ENCODE results near the gene MINDY3. TPM values are rescaled to one million over a fixed set of nuclear protein-coding genes. Genes with fewer than 3 reads are reported as not detected.

The MINDY3 gene
- total and polyA plus RNA-seq, 2 donors (not counting 1 experiment from before 2014, with no cell fraction given): 11.6 to 29.3 TPM

GRCh38 chr10:15735763-15736162 is 124.5 kb downstream of the MINDY3 start:
- Histone ChIP-seq H3K79me2 (ENCODE audit: control insufficient read depth, insufficient read depth, low read length) (no peaks in the 10 kb centered on the region), H3K4me1 (ENCODE audit: control insufficient read depth in 2 of 2, insufficient read depth in 2 of 2, low read length in 2 of 2) (no peaks in the 10 kb centered on the region), H3K27ac (ENCODE audit: low read length in 2 of 2) (no peak overlapping the region), H3K4me2 (replicated peaks; ENCODE audit: low read depth, low read length, poor library complexity, severe bottlenecking) (no peak overlapping the region), H3K9me3 (ENCODE audit: control extremely low read depth in 1 of 3, control insufficient read depth in 2 of 3, insufficient read depth in 1 of 3, low read length in 2 of 3) (peaks cover 0 to 1% (median 0%) of the 10 kb centered on the region in 3 donors), H2AFZ (ENCODE audit: insufficient read depth, low read depth, low read length, poor library complexity, severe bottlenecking) (no peak overlapping the region), H4K20me1 (ENCODE audit: control insufficient read depth, insufficient read depth, low read length, poor library complexity, severe bottlenecking) (no peaks in the 10 kb centered on the region), H3K36me3 (replicated peaks in 1 of 2; ENCODE audit: control extremely low read depth in 1 of 2, control insufficient read depth in 1 of 2, extremely low read depth in 1 of 2, insufficient read depth in 2 of 2, low read length in 1 of 2) (no peaks in the 10 kb centered on the region), H3K27me3 (replicated peaks in 1 of 4; ENCODE audit: control extremely low read depth in 1 of 4, control insufficient read depth in 3 of 4, insufficient read depth in 4 of 4, low read length in 3 of 4) (peaks cover 0 to 4% (median 0%) of the 10 kb centered on the region in 4 experiments), H3K4me3 (ENCODE audit: control extremely low read depth in 1 of 5, extremely low read depth in 1 of 5, insufficient read depth in 1 of 5, low read depth in 2 of 5, low read length in 4 of 5) (no peak overlapping the region), H3K9ac (ENCODE audit: low read length) (no peak overlapping the region)
- WGBS (ENCODE audit: insufficient coverage): 41% methylated on average over 2 of the region's 4 CpGs
- Mint-ChIP-seq H3K27me3 (peaks cover 4% of the 10 kb centered on the region), H3K9me3 (ENCODE audit: insufficient read depth) (peaks cover 5% of the 10 kb centered on the region), H3K4me1 (no peaks in the 10 kb centered on the region), H3K27ac (no peak overlapping the region), H3K4me3 (no peak overlapping the region)
- ChIA-PET POLR2A (no interaction called here), CTCF (no interaction called here)
- ATAC-seq (ENCODE audit: low read depth) (no peak), DNase-seq (no peak)
- intact Hi-C loops (cut with micrococcal nuclease): no loop called here
- TF ChIP-seq CTCF (IDR thresholded peaks at IDR 0.05) (no peak), EZH2 (IDR thresholded peaks at IDR 0.05; ENCODE audit: borderline replicate concordance, insufficient read depth, low read depth, low read length, poor library complexity, severe bottlenecking) (no peak)

- Mint-ChIP-seq H3K27me3 (peaks cover 4% of the 10 kb centered on the region), H3K9me3 (ENCODE audit: insufficient read depth) (peaks cover 9% of the 10 kb centered on the region), H3K4me1 (no peaks in the 10 kb centered on the region), H3K4me3 (no peak overlapping the region), H3K27ac (no peak overlapping the region)
- POLR2A ChIA-PET: no interaction called here
- Histone ChIP-seq H2AFZ (ENCODE audit: insufficient read depth, low read depth, low read length, poor library complexity, severe bottlenecking) (no peak overlapping the region), H3K79me2 (ENCODE audit: control insufficient read depth, insufficient read depth, low read length) (no peaks in the 10 kb centered on the region), H3K4me1 (ENCODE audit: control insufficient read depth in 2 of 2, insufficient read depth in 2 of 2, low read length in 2 of 2) (no peaks in the 10 kb centered on the region), H3K27me3 (replicated peaks in 1 of 4; ENCODE audit: control extremely low read depth in 1 of 4, control insufficient read depth in 3 of 4, insufficient read depth in 4 of 4, low read length in 3 of 4) (no peaks in the 10 kb centered on the region), H4K20me1 (ENCODE audit: control insufficient read depth, insufficient read depth, low read length, poor library complexity, severe bottlenecking) (no peaks in the 10 kb centered on the region), H3K9me3 (ENCODE audit: control extremely low read depth in 1 of 3, control insufficient read depth in 2 of 3, insufficient read depth in 1 of 3, low read length in 2 of 3) (peaks cover 0 to 4% (median 1%) of the 10 kb centered on the region in 3 donors), H3K9ac (ENCODE audit: low read length) (no peak overlapping the region), H3K27ac (ENCODE audit: low read length in 2 of 2) (no peak overlapping the region), H3K4me2 (replicated peaks; ENCODE audit: low read depth, low read length, poor library complexity, severe bottlenecking) (no peak overlapping the region), H3K4me3 (ENCODE audit: control extremely low read depth in 1 of 5, extremely low read depth in 1 of 5, insufficient read depth in 1 of 5, low read depth in 2 of 5, low read length in 4 of 5) (no peak overlapping the region), H3K36me3 (replicated peaks in 1 of 2; ENCODE audit: control extremely low read depth in 1 of 2, control insufficient read depth in 1 of 2, extremely low read depth in 1 of 2, insufficient read depth in 2 of 2, low read length in 1 of 2) (no peaks in the 10 kb centered on the region)
- CTCF ChIA-PET: interaction anchor here (0.7 kb wide), 1 partner anchor 13 kb away, joined by 3 read pairs; no protein-coding TSS in a partner anchor
- WGBS (ENCODE audit: insufficient coverage): 100% methylated on average over 1 of the region's 2 CpGs
- intact Hi-C loops (cut with micrococcal nuclease): no loop called here
- no peak for ATAC-seq (ENCODE audit: low read depth)
- DNase-seq: no peak
- TF ChIP-seq EZH2 (IDR thresholded peaks at IDR 0.05; ENCODE audit: borderline replicate concordance, insufficient read depth, low read depth, low read length, poor library complexity, severe bottlenecking) (no peak), CTCF (IDR thresholded peaks at IDR 0.05) (no peak)
Measured at GRCh38 chr10:15730341-15730740, 130.0 kb downstream of the MINDY3 start.
